ENCODE data around the gene CTAGE9. TPM values are rescaled to one million over a fixed set of nuclear protein-coding genes. Genes with fewer than 3 reads are reported as not detected.
"Not testable (repeated sequence)": the region's sequence is repeated elsewhere in the genome, so short reads cannot be mapped to it uniquely, and the experiment has no call there.

CTAGE9 gene, protein sequence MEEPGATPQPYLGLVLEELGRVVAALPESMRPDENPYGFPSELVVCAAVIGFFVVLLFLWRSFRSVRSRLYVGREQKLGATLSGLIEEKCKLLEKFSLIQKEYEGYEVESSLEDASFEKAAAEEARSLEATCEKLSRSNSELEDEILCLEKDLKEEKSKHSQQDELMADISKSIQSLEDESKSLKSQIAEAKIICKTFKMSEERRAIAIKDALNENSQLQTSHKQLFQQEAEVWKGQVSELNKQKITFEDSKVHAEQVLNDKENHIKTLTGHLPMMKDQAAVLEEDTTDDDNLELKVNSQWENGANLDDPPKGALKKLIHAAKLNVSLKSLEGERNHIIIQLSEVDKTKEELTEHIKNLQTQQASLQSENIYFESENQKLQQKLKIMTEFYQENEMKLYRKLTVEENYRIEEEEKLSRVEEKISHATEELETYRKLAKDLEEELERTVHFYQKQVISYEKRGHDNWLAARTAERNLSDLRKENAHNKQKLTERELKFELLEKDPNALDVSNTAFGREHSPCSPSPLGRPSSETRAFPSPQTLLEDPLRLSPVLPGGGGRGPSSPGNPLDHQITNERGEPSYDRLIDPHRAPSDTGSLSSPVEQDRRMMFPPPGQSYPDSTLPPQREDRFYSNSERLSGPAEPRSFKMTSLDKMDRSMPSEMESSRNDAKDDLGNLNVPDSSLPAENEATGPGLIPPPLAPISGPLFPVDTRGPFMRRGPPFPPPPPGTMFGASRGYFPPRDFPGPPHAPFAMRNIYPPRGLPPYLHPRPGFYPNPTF
- not detected for polyA plus RNA-seq

- not testable (repeated sequence) for H3K4me1 Mint-ChIP-seq, H3K27me3 Mint-ChIP-seq, H3K36me3 Mint-ChIP-seq, H3K9me3 Mint-ChIP-seq, H3K27ac Mint-ChIP-seq, H3K4me3 Mint-ChIP-seq
Measured at GRCh38 chr6:131710917-131711316, at the start of gene CTAGE9. Gene CTAGE9 (minus strand): TSS chr6:131711017. CDS start chr6:131711017, 0 bp downstream.

GRCh38 chr6:131758920-131759319 is 48.1 kb upstream of the CTAGE9 start:
- no peak overlapping the region for H3K27ac Mint-ChIP-seq
- no peaks in the 10 kb centered on the region for H3K9me3 Mint-ChIP-seq
- no peaks in the 10 kb centered on the region for H3K4me1 Mint-ChIP-seq
- peaks cover 1% of the 10 kb centered on the region for H3K36me3 Mint-ChIP-seq
- H3K4me3 Mint-ChIP-seq = no peak overlapping the region
- peaks cover 3% of the 10 kb centered on the region for H3K27me3 Mint-ChIP-seq

- H3K27me3 Mint-ChIP-seq = peaks cover 7% of the 10 kb centered on the region
- no peaks in the 10 kb centered on the region for H3K4me1 Mint-ChIP-seq
- H3K9me3 Mint-ChIP-seq = no peaks in the 10 kb centered on the region
- H3K27ac Mint-ChIP-seq = no peak overlapping the region
- H3K36me3 Mint-ChIP-seq = peaks cover 1% of the 10 kb centered on the region
- no peak overlapping the region for H3K4me3 Mint-ChIP-seq
Measured at GRCh38 chr6:131756039-131756438, 45.2 kb upstream of the CTAGE9 start.

- Mint-ChIP-seq H3K4me3 (no peak overlapping the region), H3K27ac (no peak overlapping the region), H3K27me3 (peaks cover 7% of the 10 kb centered on the region), H3K9me3 (no peaks in the 10 kb centered on the region), H3K4me1 (no peaks in the 10 kb centered on the region), H3K36me3 (peaks cover 1% of the 10 kb centered on the region)
Measured at GRCh38 chr6:131755597-131755996, 44.8 kb upstream of the CTAGE9 start.

GRCh38 chr6:131754715-131755567 is 44.1 kb upstream of the CTAGE9 start:
- peaks cover 7% of the 10 kb centered on the region for H3K27me3 Mint-ChIP-seq
- H3K36me3 Mint-ChIP-seq = peaks cover 1% of the 10 kb centered on the region
- no peaks in the 10 kb centered on the region for H3K4me1 Mint-ChIP-seq
- H3K4me3 Mint-ChIP-seq = no peak overlapping the region
- no peaks in the 10 kb centered on the region for H3K9me3 Mint-ChIP-seq
- H3K27ac Mint-ChIP-seq = no peak overlapping the region

DNA sequence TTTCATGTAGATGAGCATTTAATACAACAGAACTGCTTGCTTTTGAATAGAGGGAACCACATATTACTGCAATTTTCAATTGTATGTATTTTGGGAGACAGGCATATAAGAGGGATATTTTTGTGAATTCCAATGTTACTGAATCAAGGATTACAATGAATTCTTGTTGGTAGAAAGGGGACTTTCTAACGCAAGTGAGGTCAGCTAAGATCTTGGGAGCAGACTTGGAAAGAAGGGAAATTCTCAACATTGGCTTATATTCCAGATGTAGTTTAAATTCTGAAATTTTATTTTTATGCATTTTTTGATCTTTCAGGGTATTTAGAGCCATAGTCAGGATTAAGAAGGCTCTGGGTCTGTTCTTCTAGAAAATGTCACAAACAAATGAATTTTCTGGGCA is 43.3 kb upstream of the CTAGE9 start:
- Mint-ChIP-seq H3K27me3 (peaks cover 7% of the 10 kb centered on the region), H3K9me3 (no peaks in the 10 kb centered on the region), H3K4me3 (no peak overlapping the region), H3K27ac (no peak overlapping the region), H3K36me3 (peaks cover 1% of the 10 kb centered on the region), H3K4me1 (no peaks in the 10 kb centered on the region)

- H3K4me3 Mint-ChIP-seq = peak overlapping the region in 1 of 4 donors; percentile 27
- H3K27me3 Mint-ChIP-seq, H3K36me3 Mint-ChIP-seq, H3K9me3 Mint-ChIP-seq, H3K4me1 Mint-ChIP-seq, H3K27ac Mint-ChIP-seq: not testable (repeated sequence)
Measured at GRCh38 chr6:131751012-131751715, 40.3 kb upstream of the CTAGE9 start.

- H3K4me1 Mint-ChIP-seq = no peaks in the 10 kb centered on the region
- no peak overlapping the region for H3K4me3 Mint-ChIP-seq
- no peak overlapping the region for H3K27ac Mint-ChIP-seq
- peaks cover 4% of the 10 kb centered on the region for H3K27me3 Mint-ChIP-seq
- H3K36me3 Mint-ChIP-seq = no peaks in the 10 kb centered on the region
- no peaks in the 10 kb centered on the region for H3K9me3 Mint-ChIP-seq
Measured at GRCh38 chr6:131749023-131749422, 38.2 kb upstream of the CTAGE9 start.

- H3K4me3 Mint-ChIP-seq = no peak overlapping the region
- no peak overlapping the region for H3K27ac Mint-ChIP-seq
Measured at GRCh38 chr6:131747821-131748353, 37.1 kb upstream of the CTAGE9 start.

DNA sequence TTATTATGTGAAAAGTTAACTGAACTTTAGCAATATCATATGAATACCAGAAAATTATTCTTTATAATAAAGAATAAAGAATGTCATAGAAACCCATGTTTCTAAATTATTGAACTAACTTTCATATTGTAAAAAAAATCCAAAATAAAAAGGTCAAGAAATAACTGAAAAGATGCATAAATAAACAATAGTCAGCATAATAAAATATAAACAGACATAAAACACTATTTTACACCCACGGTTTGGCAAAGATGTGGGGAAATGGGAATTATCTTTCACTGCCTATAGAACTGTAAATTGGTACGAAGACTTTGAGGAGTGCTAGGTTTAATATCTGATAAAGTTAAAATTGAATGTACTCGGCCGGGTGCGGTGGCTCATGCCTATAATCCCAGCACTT is 34.7 kb upstream of the CTAGE9 start:
- no peak overlapping the region for H3K27ac Mint-ChIP-seq
- no peak overlapping the region for H3K4me3 Mint-ChIP-seq
- H3K9me3 Mint-ChIP-seq = no peaks in the 10 kb centered on the region
- H3K27me3 Mint-ChIP-seq = no peaks in the 10 kb centered on the region
- peaks cover 0 to 5% (median 4%) of the 10 kb centered on the region in 3 donors for H3K4me1 Mint-ChIP-seq
- peaks cover 1% of the 10 kb centered on the region for H3K36me3 Mint-ChIP-seq

More at GRCh38 chr6:131747821-131748353, 37.1 kb upstream of the CTAGE9 start:
- Mint-ChIP-seq H3K27me3 (peaks cover 2% of the 10 kb centered on the region), H3K9me3 (no peaks in the 10 kb centered on the region), H3K36me3 (no peaks in the 10 kb centered on the region), H3K4me1 (no peaks in the 10 kb centered on the region)

DNA sequence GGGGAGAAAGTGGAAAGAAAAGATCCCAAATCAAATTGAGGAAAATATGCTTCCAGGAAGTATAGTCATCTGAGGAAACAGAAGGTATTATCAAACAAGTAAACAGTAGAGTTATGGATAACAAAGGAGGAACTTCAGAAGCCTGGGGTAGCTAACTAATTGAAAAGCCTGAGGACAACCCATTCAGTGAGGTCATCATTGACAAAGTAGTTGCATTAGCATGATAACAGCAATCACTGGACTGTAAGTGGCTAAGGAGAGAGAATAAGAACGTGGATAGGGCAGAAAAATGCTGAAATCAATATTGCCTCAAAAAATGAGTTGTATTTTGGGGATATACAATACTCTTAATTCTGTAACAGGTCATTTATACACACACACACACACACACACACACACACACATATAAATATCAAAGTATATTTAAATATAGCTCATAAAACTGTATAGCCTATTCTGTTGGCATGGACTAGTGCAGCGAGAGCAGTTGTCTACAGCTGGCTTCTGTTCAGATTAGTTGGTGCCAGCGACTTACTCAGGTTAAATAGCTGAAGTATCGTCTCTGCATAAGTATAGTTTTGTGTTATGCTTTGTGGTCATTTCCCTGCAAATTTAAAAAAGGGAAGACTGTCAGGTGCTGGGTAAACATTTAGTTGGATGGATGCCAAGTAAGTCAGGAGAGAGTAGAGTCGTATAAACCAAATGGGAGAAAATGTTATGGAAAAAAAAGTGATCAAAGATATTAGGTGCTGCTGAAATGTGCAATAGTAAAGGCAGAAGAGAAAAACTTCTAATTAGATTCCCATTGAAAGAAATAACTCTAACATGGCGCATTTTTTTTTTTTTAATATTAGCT is 33.8 kb upstream of the CTAGE9 start:
- Mint-ChIP-seq H3K4me3 (no peak overlapping the region), H3K27ac (no peak overlapping the region), H3K36me3 (peaks cover 1% of the 10 kb centered on the region), H3K4me1 (peaks cover 0 to 5% (median 4%) of the 10 kb centered on the region in 3 donors), H3K27me3 (no peaks in the 10 kb centered on the region), H3K9me3 (no peaks in the 10 kb centered on the region)

DNA sequence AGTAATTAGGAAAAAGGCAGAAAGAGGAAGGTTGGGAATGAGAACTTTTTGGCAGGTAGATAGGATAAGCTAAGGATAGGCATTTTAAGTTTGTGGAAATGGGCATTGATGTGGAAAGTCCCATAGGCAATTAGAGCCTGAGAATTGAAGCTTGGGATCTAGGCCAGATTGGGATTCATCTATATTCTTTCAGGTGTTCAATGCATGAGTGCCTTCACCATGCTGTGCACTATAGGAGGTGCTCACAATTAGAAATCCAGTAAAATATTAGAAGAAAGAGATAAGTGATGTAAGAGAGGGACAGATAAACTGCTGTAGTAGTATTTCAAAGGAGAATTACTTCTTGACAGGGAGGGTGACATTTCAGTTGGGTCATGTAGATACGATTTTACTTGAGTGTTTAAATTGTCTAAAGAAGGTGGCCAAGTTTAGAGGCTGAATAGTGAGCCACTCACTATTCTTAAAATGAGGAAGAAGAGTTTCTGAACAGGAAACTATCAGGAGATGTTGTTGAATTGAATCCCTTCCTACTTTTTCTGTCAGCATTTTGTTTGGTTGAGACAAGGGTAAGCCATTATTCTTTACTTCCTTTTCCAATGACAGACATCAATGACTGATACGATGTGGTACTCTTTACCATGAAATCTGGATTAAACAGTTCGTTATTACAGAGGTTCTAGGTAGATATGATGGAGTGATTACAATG is 31.0 kb upstream of the CTAGE9 start:
- Mint-ChIP-seq H3K27me3 (no peaks in the 10 kb centered on the region), H3K4me3 (no peak overlapping the region), H3K27ac (no peak overlapping the region), H3K4me1 (peaks cover 0 to 5% (median 4%) of the 10 kb centered on the region in 3 donors), H3K9me3 (no peaks in the 10 kb centered on the region), H3K36me3 (peaks cover 1% of the 10 kb centered on the region)

GRCh38 chr6:131740161-131740560 is 29.3 kb upstream of the CTAGE9 start:
- H3K4me1 Mint-ChIP-seq = peaks cover 0 to 5% (median 4%) of the 10 kb centered on the region in 3 donors

More at GRCh38 chr6:131740161-131740560, 29.3 kb upstream of the CTAGE9 start:
- no peaks in the 10 kb centered on the region for H3K9me3 Mint-ChIP-seq
- no peaks in the 10 kb centered on the region for H3K27me3 Mint-ChIP-seq
- H3K4me3 Mint-ChIP-seq = no peak overlapping the region
- peaks cover 1% of the 10 kb centered on the region for H3K36me3 Mint-ChIP-seq
- H3K27ac Mint-ChIP-seq = no peak overlapping the region
